Fibroblast of the aortic adventitia (primary cell): ENCODE measurements around the gene WDR46. TPM values are rescaled to one million over a fixed set of nuclear protein-coding genes. Genes with fewer than 3 reads are reported as not detected.

ENCODE experiments used
- DNase-seq: peaks from one replicate; pipeline ENCODE4 v3.0.0-alpha.2; 2010; ENCODE audit warnings: low read depth
- H3K4me3 ChIP-seq: 2 replicates; pipeline ENCODE4 v1.5.1; 2011; ENCODE audit warnings: low read depth, mild to moderate bottlenecking, control low read depth, low read length, moderate library complexity
- total RNA-seq: library from RNA; depleted of rRNA; stranded (reverse); fragments of >200 nt; gene quantifications from 2 replicates; pipeline ENCODE4 v1.2.3, GENCODE V29; 2012; ENCODE audit warnings: low replicate concordance
- TF ChIP-seq, protein P1 (sequence below): IDR thresholded peaks from 2 replicates; pipeline ENCODE4 v1.5.1; 2011; ENCODE audit warnings: mild to moderate bottlenecking, low read length, control low read depth, inconsistent platforms; ENCODE audit not compliant: insufficient read depth

Gene WDR46
- total RNA-seq, 1 donor, result 85.0 TPM

DNA sequence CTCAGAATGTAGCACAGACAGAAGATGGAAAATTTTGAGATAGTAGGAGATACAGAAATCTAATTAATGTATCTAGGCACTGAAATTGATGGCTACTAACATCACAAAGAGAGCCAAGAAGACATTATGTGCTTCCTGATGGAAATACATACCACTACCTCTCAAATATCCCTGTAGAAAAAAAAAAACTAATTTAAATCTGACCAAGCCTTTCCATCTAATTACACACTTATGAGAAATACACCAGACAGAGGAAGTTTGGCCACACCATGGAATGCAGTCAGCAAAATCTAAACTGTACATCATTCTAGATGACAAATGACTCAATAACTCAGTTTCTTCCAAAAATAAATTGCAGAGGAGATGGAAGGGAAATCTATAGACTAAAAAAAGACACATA is 36.3 kb downstream of the WDR46 start:
- H3K4me3 ChIP-seq, result no peak overlapping the region
- DNase-seq, result no peak
- TF ChIP-seq, protein P1, sequence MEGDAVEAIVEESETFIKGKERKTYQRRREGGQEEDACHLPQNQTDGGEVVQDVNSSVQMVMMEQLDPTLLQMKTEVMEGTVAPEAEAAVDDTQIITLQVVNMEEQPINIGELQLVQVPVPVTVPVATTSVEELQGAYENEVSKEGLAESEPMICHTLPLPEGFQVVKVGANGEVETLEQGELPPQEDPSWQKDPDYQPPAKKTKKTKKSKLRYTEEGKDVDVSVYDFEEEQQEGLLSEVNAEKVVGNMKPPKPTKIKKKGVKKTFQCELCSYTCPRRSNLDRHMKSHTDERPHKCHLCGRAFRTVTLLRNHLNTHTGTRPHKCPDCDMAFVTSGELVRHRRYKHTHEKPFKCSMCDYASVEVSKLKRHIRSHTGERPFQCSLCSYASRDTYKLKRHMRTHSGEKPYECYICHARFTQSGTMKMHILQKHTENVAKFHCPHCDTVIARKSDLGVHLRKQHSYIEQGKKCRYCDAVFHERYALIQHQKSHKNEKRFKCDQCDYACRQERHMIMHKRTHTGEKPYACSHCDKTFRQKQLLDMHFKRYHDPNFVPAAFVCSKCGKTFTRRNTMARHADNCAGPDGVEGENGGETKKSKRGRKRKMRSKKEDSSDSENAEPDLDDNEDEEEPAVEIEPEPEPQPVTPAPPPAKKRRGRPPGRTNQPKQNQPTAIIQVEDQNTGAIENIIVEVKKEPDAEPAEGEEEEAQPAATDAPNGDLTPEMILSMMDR, result no peak

- TF ChIP-seq, protein P1, result no peak
- H3K4me3 ChIP-seq, result no peak overlapping the region
- DNase-seq, result no peak
Observed at GRCh38 chr6:33251395-33252012, 37.5 kb downstream of the WDR46 start.

DNA sequence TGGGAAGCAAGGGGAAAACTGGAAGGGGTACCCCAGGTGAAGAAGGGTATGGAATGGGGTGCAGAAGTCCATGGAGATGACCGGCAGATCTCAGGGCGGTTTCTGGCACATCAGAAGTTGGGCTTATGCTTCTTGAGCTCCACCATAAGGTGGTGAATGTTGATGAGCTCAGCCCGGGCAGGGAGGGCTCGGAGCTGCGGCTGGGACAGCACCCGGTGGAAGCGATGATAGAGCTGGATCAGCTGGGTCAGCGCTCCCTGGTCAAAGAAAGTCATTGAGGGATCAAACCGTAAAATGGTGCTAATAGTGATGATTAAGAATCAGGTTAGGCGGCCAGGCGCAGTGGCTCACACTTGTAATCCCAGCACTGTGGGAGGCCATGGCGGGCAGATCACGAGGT is 38.3 kb downstream of the WDR46 start:
- peak overlapping the region; percentile 90 for H3K4me3 ChIP-seq
- no peak for DNase-seq
- TF ChIP-seq, protein P1, result no peak

- TF ChIP-seq, protein P1, result no peak
- H3K4me3 ChIP-seq, result peak overlapping the region; percentile 90
- DNase-seq, result peak; percentile 80
Observed at GRCh38 chr6:33249732-33250630, 39.1 kb downstream of the WDR46 start.

DNA sequence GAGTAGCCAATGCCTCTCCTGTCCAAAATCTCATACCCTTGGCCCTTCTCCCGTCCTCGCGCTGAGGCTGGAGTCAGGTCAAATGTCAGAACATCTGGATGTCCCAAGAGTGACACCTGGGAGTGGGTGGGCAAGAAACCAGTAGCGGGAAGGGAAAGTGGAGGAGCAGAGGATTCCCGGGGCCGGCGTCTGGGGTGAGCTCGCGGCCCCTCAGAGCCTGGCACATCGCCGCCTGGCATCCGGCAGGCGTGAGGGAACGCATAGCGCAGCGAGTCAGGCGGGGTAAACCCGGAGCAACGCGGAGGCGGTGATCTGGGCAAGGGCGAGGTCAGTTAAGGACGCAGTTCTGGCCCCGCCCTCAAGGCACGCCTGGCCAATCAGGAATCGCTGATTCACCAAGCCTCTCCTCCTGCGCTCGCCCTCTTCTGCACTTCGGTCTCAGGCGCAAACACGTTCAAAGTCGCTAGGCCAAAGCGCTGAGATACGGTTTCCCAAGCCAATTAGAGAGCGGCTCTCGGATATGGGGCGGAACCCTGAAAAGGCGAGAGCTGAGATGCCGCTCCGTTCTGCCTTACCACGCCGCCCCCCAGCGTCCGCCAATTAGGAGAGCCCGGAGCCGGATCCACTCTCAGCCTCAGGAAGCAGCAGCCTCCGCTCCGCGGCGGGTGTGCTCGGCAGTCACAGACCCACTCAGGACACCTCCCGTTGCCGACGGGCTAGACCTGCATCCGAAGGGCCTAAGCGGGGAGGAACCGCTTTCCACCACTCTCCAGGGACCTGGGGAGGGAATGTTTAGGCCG is 39.9 kb downstream of the WDR46 start:
- peak overlapping the region; percentile 90 for H3K4me3 ChIP-seq
- peak; percentile 99 for DNase-seq
- TF ChIP-seq, protein P1, result no peak

GRCh38 chr6:33248643-33248931 is 40.5 kb downstream of the WDR46 start:
- TF ChIP-seq, protein P1, result no peak
- no peak for DNase-seq

More at GRCh38 chr6:33248643-33248931, 40.5 kb downstream of the WDR46 start:
- peak overlapping the region; percentile 69 for H3K4me3 ChIP-seq
